Stimulated activated CD4-positive, alpha-beta T cell treated with anti-CD3 and anti-CD28 coated beads, TNF-alpha, amount 100 ng/mL, for 48 hours (primary cell): ENCODE data around the gene HDAC4.

Experiments
- DNase-seq, 3 donors: peaks; one replicate each; pipeline ENCODE4 v3.0.0-alpha.2; 2020; ENCODE audit warnings: low read depth in 3 of 3

The HDAC4 gene

GRCh38 chr2:239125726-239126675 lies 274.8 kb downstream of the HDAC4 start:
- no peak for DNase-seq

GRCh38 chr2:239124152-239124899 lies 276.5 kb downstream of the HDAC4 start:
- DNase-seq, result no peak

GRCh38 chr2:239122421-239123110 lies 278.3 kb downstream of the HDAC4 start:
- DNase-seq, result no peak

GRCh38 chr2:239121600-239122012 lies 279.2 kb downstream of the HDAC4 start:
- no peak for DNase-seq

GRCh38 chr2:239120664-239121063 lies 280.2 kb downstream of the HDAC4 start:
- no peak for DNase-seq

GRCh38 chr2:239119346-239120126 lies 281.3 kb downstream of the HDAC4 start:
- no peak for DNase-seq

GRCh38 chr2:239118675-239119211 lies 282.1 kb downstream of the HDAC4 start:
- DNase-seq, result no peak

- DNase-seq, result no peak
Measured at GRCh38 chr2:239118264-239118663, 282.6 kb downstream of the HDAC4 start.

GRCh38 chr2:239117831-239118230 lies 283.0 kb downstream of the HDAC4 start:
- no peak for DNase-seq

GRCh38 chr2:239116456-239117246 lies 284.2 kb downstream of the HDAC4 start:
- no peak for DNase-seq

- no peak for DNase-seq
Measured at GRCh38 chr2:239115616-239116015, 285.2 kb downstream of the HDAC4 start.

- no peak for DNase-seq
Measured at GRCh38 chr2:239114616-239115265, 286.1 kb downstream of the HDAC4 start.

- no peak for DNase-seq
Measured at GRCh38 chr2:239114119-239114581, 286.7 kb downstream of the HDAC4 start.

GRCh38 chr2:239113615-239114014 lies 287.2 kb downstream of the HDAC4 start:
- no peak for DNase-seq

- no peak for DNase-seq
Measured at GRCh38 chr2:239113171-239113570, 287.6 kb downstream of the HDAC4 start.

- DNase-seq, result no peak
Measured at GRCh38 chr2:239112127-239112774, 288.6 kb downstream of the HDAC4 start.

- DNase-seq, result no peak
Measured at GRCh38 chr2:239111401-239112100, 289.3 kb downstream of the HDAC4 start.

GRCh38 chr2:239110595-239111048 lies 290.2 kb downstream of the HDAC4 start:
- DNase-seq, result no peak
